Caco-2 (cell line): Measurements from ENCODE around the gene TRIM9. TPM values are rescaled to one million over a fixed set of nuclear protein-coding genes. Genes with fewer than 3 reads are reported as not detected.

Source experiments
- BruUV-seq: library from RNA; stranded (reverse); fragments of 400-500 nt; replicated peaks from 2 replicates; lab custom pipeline; 2021; lab: Mats Ljungman, UMichigan
- CTCF ChIA-PET: fragments of 300-600 bp; sonication (Branson Sonifier 250); formaldehyde crosslinking; loops from one replicate; lab custom pipeline; 2022; ENCODE audit warnings: antibody characterized with exemption; lab: Charles Lee
- POLR2A ChIA-PET: fragments of 300-600 bp; sonication (Branson Sonifier 250); formaldehyde crosslinking; loops from one replicate; lab custom pipeline; 2022; ENCODE audit warnings: antibody characterized with exemption; lab: Charles Lee
- DNase-seq, 2 experiments: peaks; one replicate each; pipeline versions ENCODE4 v3.0.0 to v3.0.0-alpha.2; 2020 to 2022
- H3K27me3 ChIP-seq: replicated peaks from 2 replicates; pipeline ENCODE4 v1.6.0; 2011; ENCODE audit warnings: low read length; ENCODE audit not compliant: control insufficient read depth, insufficient read depth
- H3K36me3 ChIP-seq: 2 replicates; pipeline ENCODE4 v1.5.1; 2011; ENCODE audit warnings: low read length; ENCODE audit not compliant: control insufficient read depth, insufficient read depth
- H3K4me1 ChIP-seq: fragments of 250-450 bp; sonication (Bioruptor Pico); 2 replicates; pipeline ENCODE4 v1.5.1; 2020; ENCODE audit warnings: mild to moderate bottlenecking
- H3K4me3 ChIP-seq: 2 replicates; pipeline ENCODE4 v1.5.1; 2011; ENCODE audit warnings: low read depth, mild to moderate bottlenecking, control low read depth, low read length
- H3K9me3 ChIP-seq: fragments of 250-450 bp; sonication (Bioruptor Pico); 2 replicates; pipeline ENCODE4 v1.5.1; 2020; ENCODE audit warnings: mild to moderate bottlenecking, moderate library complexity
- H3K27ac Mint-ChIP-seq: one replicate; pipeline ENCODE4 v1.8.0; 2022; ENCODE audit warnings: mixed read lengths; ENCODE audit not compliant: unreplicated experiment
- H3K27me3 Mint-ChIP-seq: one replicate; pipeline ENCODE4 v1.8.0; 2022; ENCODE audit warnings: mixed read lengths; ENCODE audit not compliant: insufficient read depth, unreplicated experiment
- H3K36me3 Mint-ChIP-seq: one replicate; pipeline ENCODE4 v1.8.0; 2022; ENCODE audit warnings: mild to moderate bottlenecking, mixed read lengths; ENCODE audit not compliant: insufficient read depth, unreplicated experiment
- H3K4me1 Mint-ChIP-seq: one replicate; pipeline ENCODE4 v1.8.0; 2022; ENCODE audit warnings: low read depth, mixed read lengths; ENCODE audit not compliant: unreplicated experiment
- H3K4me3 Mint-ChIP-seq: one replicate; pipeline ENCODE4 v1.8.0; 2022; ENCODE audit warnings: mild to moderate bottlenecking, moderate library complexity, mixed read lengths; ENCODE audit not compliant: unreplicated experiment
- H3K9me3 Mint-ChIP-seq: one replicate; pipeline ENCODE4 v1.8.0; 2022; ENCODE audit warnings: mixed read lengths; ENCODE audit not compliant: unreplicated experiment
- intact Hi-C: fragments of 100-400 bp; cut with micrococcal nuclease; formaldehyde crosslinking; loops from one replicate; pipeline ENCODE4 v1.10.0; 2022; ENCODE audit not compliant: unreplicated experiment
- total RNA-seq: library from RNA; stranded (reverse); gene quantifications from 2 replicates; pipeline ENCODE4 v1.2.3, GENCODE V29; 2022
- TF ChIP-seq, protein P1 (sequence below), 2 experiments: fragments of 200-600 bp in 1 of 2; IDR thresholded peaks; 1 replicate in 1 of 2; 2 replicates in 1 of 2; pipeline versions ENCODE4 v1.5.1 to v1.8.0; 2011 to 2022; ENCODE audit warnings: antibody characterized with exemption in 1 of 2, control low read depth in 1 of 2, inconsistent platforms in 1 of 2, low read depth in 1 of 2, low read length in 1 of 2, mild to moderate bottlenecking in 1 of 2, moderate library complexity in 1 of 2; ENCODE audit not compliant: insufficient read depth in 1 of 2, severe bottlenecking in 1 of 2, unreplicated experiment in 1 of 2

TRIM9 gene
- total RNA-seq, 1 experiment from 2014 or later = 2.7 TPM

- Histone ChIP-seq H3K27me3 (no peaks in the 10 kb centered on the region), H3K4me3 (no peak overlapping the region), H3K4me1 (peaks cover 9% of the 10 kb centered on the region), H3K36me3 (no peaks in the 10 kb centered on the region; the same call in 1 of the 2 replicates), H3K9me3 (no peaks in the 10 kb centered on the region)
- POLR2A ChIA-PET = no interaction called here
- intact Hi-C loops = no loop called here
- DNase-seq = no peak
- no peak overlapping the region for H3K4me3 Mint-ChIP-seq
- no peaks in the 10 kb centered on the region for H3K9me3 Mint-ChIP-seq
- no TSS peak for BruUV-seq
- CTCF ChIA-PET = no interaction called here
- TF ChIP-seq, protein P1, sequence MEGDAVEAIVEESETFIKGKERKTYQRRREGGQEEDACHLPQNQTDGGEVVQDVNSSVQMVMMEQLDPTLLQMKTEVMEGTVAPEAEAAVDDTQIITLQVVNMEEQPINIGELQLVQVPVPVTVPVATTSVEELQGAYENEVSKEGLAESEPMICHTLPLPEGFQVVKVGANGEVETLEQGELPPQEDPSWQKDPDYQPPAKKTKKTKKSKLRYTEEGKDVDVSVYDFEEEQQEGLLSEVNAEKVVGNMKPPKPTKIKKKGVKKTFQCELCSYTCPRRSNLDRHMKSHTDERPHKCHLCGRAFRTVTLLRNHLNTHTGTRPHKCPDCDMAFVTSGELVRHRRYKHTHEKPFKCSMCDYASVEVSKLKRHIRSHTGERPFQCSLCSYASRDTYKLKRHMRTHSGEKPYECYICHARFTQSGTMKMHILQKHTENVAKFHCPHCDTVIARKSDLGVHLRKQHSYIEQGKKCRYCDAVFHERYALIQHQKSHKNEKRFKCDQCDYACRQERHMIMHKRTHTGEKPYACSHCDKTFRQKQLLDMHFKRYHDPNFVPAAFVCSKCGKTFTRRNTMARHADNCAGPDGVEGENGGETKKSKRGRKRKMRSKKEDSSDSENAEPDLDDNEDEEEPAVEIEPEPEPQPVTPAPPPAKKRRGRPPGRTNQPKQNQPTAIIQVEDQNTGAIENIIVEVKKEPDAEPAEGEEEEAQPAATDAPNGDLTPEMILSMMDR (IDR thresholded peaks at IDR 0.05; ENCODE audit: insufficient read depth in 1 of 2, low read depth in 1 of 2, low read length in 1 of 2, severe bottlenecking in 1 of 2, unreplicated experiment in 1 of 2) = no peak
- no peaks in the 10 kb centered on the region for H3K36me3 Mint-ChIP-seq
- H3K4me1 Mint-ChIP-seq = no peaks in the 10 kb centered on the region
- no peaks in the 10 kb centered on the region for H3K27me3 Mint-ChIP-seq
- H3K27ac Mint-ChIP-seq = no peak overlapping the region
Observed at GRCh38 chr14:51000566-51000965, 94.3 kb downstream of the TRIM9 start.

DNA sequence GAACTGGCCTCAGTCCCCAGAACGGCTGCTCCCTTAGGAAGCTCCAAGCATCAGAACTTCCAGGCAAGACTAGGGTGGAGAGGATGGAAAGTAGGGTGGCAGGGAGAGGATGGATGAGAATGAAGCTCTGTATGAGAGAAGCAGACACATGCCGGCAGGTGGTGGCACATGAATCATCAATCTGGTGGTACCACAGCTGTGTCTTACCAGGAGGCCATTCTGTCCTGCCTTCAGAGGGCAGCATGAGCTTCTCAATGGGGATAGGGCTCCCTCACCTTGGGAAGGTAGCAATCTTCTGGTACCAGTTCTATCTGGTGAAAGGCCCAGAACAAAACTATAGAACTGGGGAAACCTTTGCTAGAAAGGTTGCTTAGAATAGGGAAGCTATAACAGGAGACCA is 95.2 kb downstream of the TRIM9 start:
- intact Hi-C loops = no loop called here
- no peaks in the 10 kb centered on the region for H3K27me3 Mint-ChIP-seq
- TF ChIP-seq, protein P1 (IDR thresholded peaks at IDR 0.05; ENCODE audit: insufficient read depth in 1 of 2, low read depth in 1 of 2, low read length in 1 of 2, severe bottlenecking in 1 of 2, unreplicated experiment in 1 of 2) = peak in 1 of 2 experiments; percentile 13
- H3K27me3 ChIP-seq = no peaks in the 10 kb centered on the region
- no peaks in the 10 kb centered on the region; the same call in 1 of the 2 replicates for H3K36me3 ChIP-seq
- no peak overlapping the region for H3K4me3 ChIP-seq
- H3K9me3 ChIP-seq = no peaks in the 10 kb centered on the region
- no peaks in the 10 kb centered on the region for H3K4me1 Mint-ChIP-seq
- no peak overlapping the region for H3K4me3 Mint-ChIP-seq
- ChIA-PET CTCF (no interaction called here), POLR2A (no interaction called here)
- no peaks in the 10 kb centered on the region for H3K9me3 Mint-ChIP-seq
- no peak for DNase-seq
- BruUV-seq = no TSS peak
- no peaks in the 10 kb centered on the region for H3K36me3 Mint-ChIP-seq
- H3K27ac Mint-ChIP-seq = no peak overlapping the region
- peaks cover under 1% of the 10 kb centered on the region for H3K4me1 ChIP-seq

GRCh38 chr14:50998612-50999011 is 96.3 kb downstream of the TRIM9 start:
- no peaks in the 10 kb centered on the region for H3K27me3 ChIP-seq
- Mint-ChIP-seq H3K9me3 (no peaks in the 10 kb centered on the region), H3K27ac (no peak overlapping the region), H3K36me3 (no peaks in the 10 kb centered on the region), H3K4me3 (no peak overlapping the region), H3K27me3 (no peaks in the 10 kb centered on the region), H3K4me1 (no peaks in the 10 kb centered on the region)
- no peaks in the 10 kb centered on the region for H3K9me3 ChIP-seq
- H3K4me1 ChIP-seq = no peaks in the 10 kb centered on the region
- DNase-seq = no peak
- ChIA-PET CTCF (no interaction called here), POLR2A (no interaction called here)
- H3K4me3 ChIP-seq = no peak overlapping the region
- intact Hi-C loops = no loop called here
- BruUV-seq = no TSS peak
- no peaks in the 10 kb centered on the region; the same call in 1 of the 2 replicates for H3K36me3 ChIP-seq
- TF ChIP-seq, protein P1 (IDR thresholded peaks at IDR 0.05; ENCODE audit: insufficient read depth in 1 of 2, low read depth in 1 of 2, low read length in 1 of 2, severe bottlenecking in 1 of 2, unreplicated experiment in 1 of 2) = no peak
